ENCODE measurements around the gene SLC36A4. TPM values are rescaled to one million over a fixed set of nuclear protein-coding genes. Genes with fewer than 3 reads are reported as not detected.
A peak's percentile ranks its signal among the peaks of the same experiment; 100 is the strongest.

The SLC36A4 gene
- total RNA-seq, 1 experiment from 2014 or later, result 21.3 TPM

GRCh38 chr11:93239966-93240365, 42.2 kb upstream of the SLC36A4 start:
- H2AFZ ChIP-seq (ENCODE audit: low read length), result no peak overlapping the region
- no peaks in the 10 kb centered on the region for H3K79me2 ChIP-seq (ENCODE audit: low read length)
- H3K4me1 ChIP-seq (ENCODE audit: insufficient read depth, low read length), result no peaks in the 10 kb centered on the region
- H3K27me3 ChIP-seq (ENCODE audit: low read length), result peaks cover 17% of the 10 kb centered on the region
- CTCF ChIA-PET, result no interaction called here
- no peaks in the 10 kb centered on the region for H3K36me3 ChIP-seq (ENCODE audit: low read depth, low read length)
- POLR2A ChIA-PET (ENCODE audit: unreplicated experiment), result interaction anchor here (0.8 kb wide), 1 partner anchor 9 kb away, joined by 3 read pairs; no protein-coding TSS in a partner anchor
- no peaks in the 10 kb centered on the region for H3K9me3 ChIP-seq (ENCODE audit: low read length)
- ATAC-seq (no peak), DNase-seq (no peak)
- no peak for TF ChIP-seq CTCF (conservative IDR thresholded peaks at IDR 0.05; ENCODE audit: low read depth, low read length)
- intact Hi-C loops (cut with micrococcal nuclease), result loop anchor here (10.0 kb wide), 1 partner anchor 245 kb away; no protein-coding TSS in a partner anchor
- H4K20me1 ChIP-seq (ENCODE audit: low read length), result no peaks in the 10 kb centered on the region
- no TSS peak for BruUV-seq (replicated peaks)
- H3K9ac ChIP-seq (ENCODE audit: low read length), result no peak overlapping the region
- H3K4me3 ChIP-seq (ENCODE audit: low read length), result no peak overlapping the region
- no peaks in the 10 kb centered on the region for H3F3A ChIP-seq (ENCODE audit: low read length, unreplicated experiment)
- no peak overlapping the region for H3K27ac ChIP-seq (ENCODE audit: low read length)
- no peak overlapping the region for H3K4me2 ChIP-seq (ENCODE audit: low read length)
- H3K9me2 ChIP-seq (replicated peaks; ENCODE audit: low read length), result no peaks in the 10 kb centered on the region

GRCh38 chr11:93238956-93239355, 41.2 kb upstream of the SLC36A4 start:
- intact Hi-C loops (cut with micrococcal nuclease), result loop anchor here (10.0 kb wide), 1 partner anchor 246 kb away; no protein-coding TSS in a partner anchor
- no peaks in the 10 kb centered on the region for H3K4me1 ChIP-seq (ENCODE audit: insufficient read depth, low read length)
- no peak overlapping the region for H3K4me2 ChIP-seq (ENCODE audit: low read length)
- H3K4me3 ChIP-seq (ENCODE audit: low read length), result no peak overlapping the region
- no peaks in the 10 kb centered on the region for H3K9me2 ChIP-seq (replicated peaks; ENCODE audit: low read length)
- no peak overlapping the region for H2AFZ ChIP-seq (ENCODE audit: low read length)
- TF ChIP-seq EZH2 (IDR thresholded peaks at IDR 0.05; ENCODE audit: low read length, unreplicated experiment), result no peak
- TF ChIP-seq EZH2phosphoT487 (IDR thresholded peaks at IDR 0.05; ENCODE audit: borderline replicate concordance, low read length), result no peak
- no peak for TF ChIP-seq CTCF (conservative IDR thresholded peaks at IDR 0.05; ENCODE audit: low read depth, low read length)
- no TSS peak for BruUV-seq (replicated peaks)
- POLR2A ChIA-PET (ENCODE audit: unreplicated experiment), result interaction anchor here (0.8 kb wide), 1 partner anchor 10 kb away, joined by 3 read pairs; no protein-coding TSS in a partner anchor
- no peak overlapping the region for H3K27ac ChIP-seq (ENCODE audit: low read length)
- no peaks in the 10 kb centered on the region for H4K20me1 ChIP-seq (ENCODE audit: low read length)
- H3K36me3 ChIP-seq (ENCODE audit: low read depth, low read length), result no peaks in the 10 kb centered on the region
- no peaks in the 10 kb centered on the region for H3K9me3 ChIP-seq (ENCODE audit: low read length)
- no peaks in the 10 kb centered on the region for H3F3A ChIP-seq (ENCODE audit: low read length, unreplicated experiment)
- CTCF ChIA-PET, result no interaction called here
- no peak overlapping the region for H3K9ac ChIP-seq (ENCODE audit: low read length)
- H3K79me2 ChIP-seq (ENCODE audit: low read length), result no peaks in the 10 kb centered on the region
- no peak for ATAC-seq
- peaks cover 17% of the 10 kb centered on the region for H3K27me3 ChIP-seq (ENCODE audit: low read length)
- DNase-seq, result no peak

GRCh38 chr11:93236741-93237675, 39.2 kb upstream of the SLC36A4 start:
- no peaks in the 10 kb centered on the region for H3F3A ChIP-seq (ENCODE audit: low read length, unreplicated experiment)
- H3K9me2 ChIP-seq (replicated peaks; ENCODE audit: low read length), result no peaks in the 10 kb centered on the region
- ATAC-seq (peak; percentile 84), DNase-seq (peak; percentile 76)
- ChIA-PET CTCF (interaction anchor here (0.5 to 0.7 kb wide), 3 partner anchors 133 to 501 kb away, joined by 3 read pairs; no protein-coding TSS in a partner anchor), POLR2A (ENCODE audit: unreplicated experiment) (no interaction called here)
- H3K4me3 ChIP-seq (ENCODE audit: low read length), result no peak overlapping the region
- no peaks in the 10 kb centered on the region for H3K9me3 ChIP-seq (ENCODE audit: low read length)
- intact Hi-C loops (cut with micrococcal nuclease), result loop anchor here (10.0 kb wide), 1 partner anchor 248 kb away; no protein-coding TSS in a partner anchor
- peaks cover 10% of the 10 kb centered on the region for H3K27me3 ChIP-seq (ENCODE audit: low read length)
- no peaks in the 10 kb centered on the region for H3K79me2 ChIP-seq (ENCODE audit: low read length)
- H4K20me1 ChIP-seq (ENCODE audit: low read length), result no peaks in the 10 kb centered on the region
- H3K27ac ChIP-seq (ENCODE audit: low read length), result no peak overlapping the region
- no peak overlapping the region for H2AFZ ChIP-seq (ENCODE audit: low read length)
- BruUV-seq (replicated peaks), result no TSS peak
- TF ChIP-seq CTCF (conservative IDR thresholded peaks at IDR 0.05; ENCODE audit: low read depth, low read length) (peak; percentile 77), EZH2 (IDR thresholded peaks at IDR 0.05; ENCODE audit: low read length, unreplicated experiment) (no peak)
- H3K9ac ChIP-seq (ENCODE audit: low read length), result no peak overlapping the region
- no peaks in the 10 kb centered on the region for H3K36me3 ChIP-seq (ENCODE audit: low read depth, low read length)
- H3K4me2 ChIP-seq (ENCODE audit: low read length), result no peak overlapping the region
- H3K4me1 ChIP-seq (ENCODE audit: insufficient read depth, low read length), result no peaks in the 10 kb centered on the region

Data from PC-3 (cell line).